Smooth muscle cell of the pulmonary artery (primary cell): ENCODE data around the gene DEFB131A. TPM values are rescaled to one million over a fixed set of nuclear protein-coding genes. Genes with fewer than 3 reads are reported as not detected.

Experiments used
- total RNA-seq: library from RNA; depleted of rRNA; stranded (reverse); fragments of >200 nt; gene quantifications from 2 replicates; pipeline ENCODE4 v1.2.3, GENCODE V29; 2014

Gene DEFB131A, protein sequence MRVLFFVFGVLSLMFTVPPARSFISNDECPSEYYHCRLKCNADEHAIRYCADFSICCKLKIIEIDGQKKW
- total RNA-seq, result not detected in 2 replicates

DNA sequence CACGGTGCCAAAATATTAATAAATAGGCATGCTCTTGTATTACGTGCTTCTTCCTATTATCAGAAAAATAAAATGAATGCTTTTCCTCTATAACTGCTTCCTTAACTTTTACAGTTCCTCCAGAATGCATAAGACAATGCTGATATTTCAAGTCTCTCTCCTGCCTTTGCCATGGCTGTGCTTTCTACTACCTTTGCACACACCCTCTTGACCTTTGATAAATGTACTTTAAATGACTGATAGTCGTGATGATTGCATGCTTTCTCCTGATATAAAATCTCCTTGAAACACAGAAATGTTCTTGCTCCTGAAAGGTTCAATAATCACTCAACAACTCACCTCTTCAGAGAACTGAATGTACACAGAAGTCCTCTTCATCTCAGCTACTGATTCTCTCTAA, at the start of gene DEFB131A:
Gene DEFB131A (plus strand): TSS at position 301 of the 400 bp plus-strand sequence. CDS start 120 bp downstream, outside the sequence.

Other genes with a start within 250 kb of the DEFB131A start
- gene USP17L10, start 233.8 kb upstream of the DEFB131A start, total RNA-seq, result not detected in 2 replicates
- not detected in 2 replicates for gene USP17L11, start 229.0 kb upstream of the DEFB131A start, total RNA-seq
- gene USP17L12, start 224.3 kb upstream of the DEFB131A start, total RNA-seq, result not detected in 2 replicates
- gene USP17L13, start 219.5 kb upstream of the DEFB131A start, total RNA-seq, result not detected in 2 replicates
- not detected in 2 replicates for gene USP17L15, start 210.0 kb upstream of the DEFB131A start, total RNA-seq
- not detected in 2 replicates for gene USP17L17, start 200.5 kb upstream of the DEFB131A start, total RNA-seq
- not detected in 2 replicates for gene USP17L18, start 195.8 kb upstream of the DEFB131A start, total RNA-seq
- gene USP17L19, start 191.0 kb upstream of the DEFB131A start, total RNA-seq, result not detected in 2 replicates
- gene USP17L20, start 186.3 kb upstream of the DEFB131A start, total RNA-seq, result not detected in 2 replicates
- not detected in 2 replicates for gene USP17L21, start 181.5 kb upstream of the DEFB131A start, total RNA-seq
- not detected in 2 replicates for gene USP17L22, start 176.8 kb upstream of the DEFB131A start, total RNA-seq
- gene USP17L24, start 119.2 kb upstream of the DEFB131A start, total RNA-seq, result not detected in 2 replicates
- not detected in 2 replicates for gene USP17L25, start 114.5 kb upstream of the DEFB131A start, total RNA-seq
- not detected in 2 replicates for gene USP17L26, start 109.8 kb upstream of the DEFB131A start, total RNA-seq
- gene USP17L5, start 105.0 kb upstream of the DEFB131A start, total RNA-seq, result not detected in 2 replicates
- gene USP17L27, start 100.3 kb upstream of the DEFB131A start, total RNA-seq, result not detected in 2 replicates
- not detected in 2 replicates for gene USP17L28, start 95.5 kb upstream of the DEFB131A start, total RNA-seq
- gene USP17L29, start 90.8 kb upstream of the DEFB131A start, total RNA-seq, result not detected in 2 replicates
- not detected in 2 replicates for gene USP17L30, start 81.3 kb upstream of the DEFB131A start, total RNA-seq